ENCODE measurements around the gene TNFAIP2.

TNFAIP2 gene, protein sequence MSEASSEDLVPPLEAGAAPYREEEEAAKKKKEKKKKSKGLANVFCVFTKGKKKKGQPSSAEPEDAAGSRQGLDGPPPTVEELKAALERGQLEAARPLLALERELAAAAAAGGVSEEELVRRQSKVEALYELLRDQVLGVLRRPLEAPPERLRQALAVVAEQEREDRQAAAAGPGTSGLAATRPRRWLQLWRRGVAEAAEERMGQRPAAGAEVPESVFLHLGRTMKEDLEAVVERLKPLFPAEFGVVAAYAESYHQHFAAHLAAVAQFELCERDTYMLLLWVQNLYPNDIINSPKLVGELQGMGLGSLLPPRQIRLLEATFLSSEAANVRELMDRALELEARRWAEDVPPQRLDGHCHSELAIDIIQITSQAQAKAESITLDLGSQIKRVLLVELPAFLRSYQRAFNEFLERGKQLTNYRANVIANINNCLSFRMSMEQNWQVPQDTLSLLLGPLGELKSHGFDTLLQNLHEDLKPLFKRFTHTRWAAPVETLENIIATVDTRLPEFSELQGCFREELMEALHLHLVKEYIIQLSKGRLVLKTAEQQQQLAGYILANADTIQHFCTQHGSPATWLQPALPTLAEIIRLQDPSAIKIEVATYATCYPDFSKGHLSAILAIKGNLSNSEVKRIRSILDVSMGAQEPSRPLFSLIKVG

DNA sequence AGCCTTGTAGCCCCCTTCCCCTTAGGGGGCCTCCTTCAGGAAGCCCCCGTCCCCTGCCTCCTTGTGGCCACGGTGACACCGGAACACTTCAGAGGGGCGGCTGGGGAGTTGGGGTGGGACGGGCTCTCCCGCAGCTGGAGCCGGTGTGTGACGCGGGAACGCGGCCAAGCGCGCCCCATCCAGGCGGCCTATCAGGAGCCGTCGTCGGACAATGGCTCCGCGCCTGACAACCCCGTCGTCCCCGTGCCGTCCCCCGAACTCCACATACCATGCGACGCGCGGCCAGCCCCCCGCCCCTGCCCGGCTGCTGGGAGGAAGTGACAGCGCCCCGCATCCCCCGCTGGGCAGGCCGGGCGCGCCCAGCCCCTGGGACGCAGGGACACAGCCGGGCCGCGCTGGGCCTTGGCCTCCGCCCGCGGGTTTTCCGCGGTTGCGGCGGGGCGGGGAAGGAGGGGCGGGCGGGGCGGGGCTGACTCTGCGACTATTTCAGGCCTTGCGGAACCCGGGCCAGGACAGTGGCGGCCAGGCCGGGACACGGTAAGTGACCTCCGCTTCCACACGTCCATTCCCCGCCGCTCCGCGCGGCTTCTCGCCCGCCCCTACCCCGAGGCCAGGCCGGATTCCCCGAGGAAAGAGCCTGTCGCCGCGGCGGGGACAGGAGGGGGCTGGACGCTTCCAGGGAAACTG is at the start of gene TNFAIP2:
Gene TNFAIP2, plus strand, starts transcription at position 515 of the 687 bp plus-strand sequence. CDS start 2,997 bp downstream, outside the sequence.
- no peak for DNase-seq

DNA sequence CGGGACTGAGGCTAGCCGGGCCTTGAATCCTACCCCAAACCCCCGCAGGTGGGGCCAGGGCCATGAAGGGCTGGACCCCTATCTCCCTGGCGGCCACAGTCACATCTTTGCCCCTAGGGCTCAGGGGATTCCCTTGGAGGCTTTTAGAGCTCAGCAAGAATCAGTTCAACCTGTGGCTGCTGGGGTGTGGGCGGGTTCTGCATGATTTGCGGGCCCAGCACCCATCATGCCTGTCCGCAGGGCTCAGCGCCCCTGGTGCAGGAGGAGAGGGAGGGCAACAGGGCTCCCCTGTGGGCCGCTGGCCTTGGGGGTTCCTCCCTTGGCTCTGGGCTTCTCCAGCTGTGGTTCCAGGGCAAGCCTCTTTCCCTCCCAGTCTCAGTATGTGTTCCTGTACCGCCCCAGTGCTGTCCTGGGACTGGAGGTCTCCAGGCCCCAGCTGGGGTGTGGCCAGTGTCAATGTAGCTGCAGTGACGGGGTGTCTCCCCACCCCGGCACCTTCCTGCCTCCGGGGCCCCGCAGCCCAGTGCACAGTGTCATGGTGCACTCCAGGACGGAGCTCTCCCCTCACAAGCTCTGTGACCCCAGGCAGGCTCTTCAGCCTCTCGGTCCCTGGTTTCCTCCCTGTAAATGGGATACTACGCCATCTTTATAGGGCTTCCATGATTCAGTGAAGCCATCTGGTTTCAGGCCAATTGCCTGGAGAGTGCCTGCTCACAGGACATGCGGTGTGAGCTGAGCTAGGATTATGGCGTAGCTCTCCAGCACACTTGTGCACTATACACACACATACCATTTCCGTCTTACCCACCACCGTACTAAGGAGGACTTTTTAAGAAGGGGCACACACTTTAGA is 49.2 kb upstream of the TNFAIP2 start:
- no peak for DNase-seq

DNA sequence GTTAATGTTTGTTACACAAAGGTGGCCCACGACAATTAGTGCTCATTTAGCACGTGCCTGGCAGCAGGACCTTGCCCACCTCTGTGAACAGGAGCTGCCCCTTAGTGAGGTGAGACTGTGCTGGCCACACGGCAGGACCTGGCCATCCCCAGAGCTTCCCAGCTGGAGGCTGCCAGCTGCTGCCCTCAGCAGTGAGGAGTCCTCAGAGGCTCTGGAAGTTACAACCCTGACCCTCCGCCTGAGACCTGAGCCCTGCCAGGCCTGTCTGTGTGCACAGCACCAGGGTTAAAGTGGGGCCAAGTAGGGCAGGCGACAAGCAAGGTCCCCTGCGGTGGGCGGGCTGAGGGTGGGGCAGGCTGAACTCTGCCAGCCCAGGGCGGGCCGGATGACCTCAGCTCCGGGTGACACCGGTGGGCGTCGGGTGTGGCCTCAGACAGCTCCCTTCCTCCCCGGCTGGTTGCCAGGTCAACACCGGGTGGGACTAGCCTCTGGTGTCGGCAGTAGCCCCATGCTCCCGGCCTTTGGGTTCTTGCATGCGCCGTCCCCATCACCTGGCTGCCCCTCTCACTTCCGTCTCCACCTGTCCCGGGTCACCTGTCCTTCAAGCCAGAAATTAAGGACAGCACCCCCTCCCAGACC is 48.4 kb upstream of the TNFAIP2 start:
- DNase-seq = no peak

DNA sequence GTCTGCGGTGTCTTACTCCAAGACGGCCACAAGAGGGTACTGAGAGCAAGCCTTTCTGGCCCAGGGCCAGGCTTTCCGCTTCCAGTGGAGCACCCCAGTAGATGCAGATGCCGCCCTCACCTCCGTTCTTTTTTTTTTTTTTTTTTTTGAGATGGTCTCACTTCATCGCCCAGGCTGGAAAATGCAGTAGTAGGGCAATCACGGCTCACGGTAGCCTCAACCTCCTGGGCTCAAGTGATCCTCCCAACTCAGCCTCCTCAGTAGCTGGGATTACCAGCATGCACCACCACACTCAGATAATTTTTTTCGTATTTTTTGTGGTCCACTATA is 44.9 kb upstream of the TNFAIP2 start:
- peak; percentile 53 to 68 for DNase-seq

DNA sequence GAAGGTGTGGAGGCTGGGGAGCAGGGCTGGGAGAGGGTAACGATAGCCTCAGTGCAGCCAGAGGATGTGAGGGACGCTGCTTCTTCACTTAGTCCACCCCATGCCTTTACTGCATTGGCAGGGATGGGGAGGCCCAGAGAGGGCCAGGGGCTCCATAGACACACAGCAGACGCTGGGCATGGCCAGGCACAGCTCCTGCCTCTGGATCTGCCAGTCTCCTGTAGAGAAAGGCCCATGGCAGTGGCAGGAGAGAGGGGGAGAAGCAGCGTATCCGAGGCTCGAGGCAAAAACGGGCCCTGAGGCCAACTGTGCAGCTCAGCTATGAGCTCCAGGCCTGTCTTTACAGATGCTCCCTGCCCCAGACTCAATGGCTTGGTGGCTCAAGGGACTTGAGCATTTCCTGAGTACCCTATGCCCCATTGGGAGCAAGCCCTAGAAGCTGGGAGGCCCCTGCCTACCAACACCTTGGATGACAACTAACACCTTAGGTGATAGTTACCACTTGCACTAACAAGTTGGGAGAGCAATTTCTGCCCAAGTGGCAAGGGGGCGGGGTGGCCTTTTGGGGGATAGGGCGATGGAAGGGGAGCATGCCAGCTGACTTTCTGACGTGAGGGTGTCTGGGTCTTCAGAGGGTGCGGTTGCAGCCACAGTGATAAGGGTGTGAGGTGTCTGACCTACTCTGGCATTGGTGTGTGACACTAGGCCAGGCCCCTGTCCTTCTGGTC is 44.2 kb upstream of the TNFAIP2 start:
- no peak for DNase-seq

DNA sequence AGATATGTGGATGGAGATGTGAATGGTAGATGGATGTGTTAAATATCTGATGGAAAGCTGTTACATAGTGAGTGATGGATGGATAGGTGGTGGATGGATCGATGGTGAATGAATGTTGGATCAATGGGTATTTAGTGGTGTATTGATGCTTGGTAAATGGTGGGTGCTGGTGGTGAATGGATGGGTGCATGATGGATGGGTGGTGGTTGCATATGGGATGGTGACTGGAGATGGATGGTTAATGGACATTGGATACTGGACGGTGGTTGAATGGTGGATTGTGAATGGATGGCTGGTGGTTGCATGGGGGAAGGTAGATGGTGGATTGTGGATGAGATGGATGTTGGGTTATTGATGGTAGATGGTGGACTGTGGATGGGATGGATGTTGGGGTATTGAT is 41.3 kb upstream of the TNFAIP2 start:
- no peak for DNase-seq

DNA sequence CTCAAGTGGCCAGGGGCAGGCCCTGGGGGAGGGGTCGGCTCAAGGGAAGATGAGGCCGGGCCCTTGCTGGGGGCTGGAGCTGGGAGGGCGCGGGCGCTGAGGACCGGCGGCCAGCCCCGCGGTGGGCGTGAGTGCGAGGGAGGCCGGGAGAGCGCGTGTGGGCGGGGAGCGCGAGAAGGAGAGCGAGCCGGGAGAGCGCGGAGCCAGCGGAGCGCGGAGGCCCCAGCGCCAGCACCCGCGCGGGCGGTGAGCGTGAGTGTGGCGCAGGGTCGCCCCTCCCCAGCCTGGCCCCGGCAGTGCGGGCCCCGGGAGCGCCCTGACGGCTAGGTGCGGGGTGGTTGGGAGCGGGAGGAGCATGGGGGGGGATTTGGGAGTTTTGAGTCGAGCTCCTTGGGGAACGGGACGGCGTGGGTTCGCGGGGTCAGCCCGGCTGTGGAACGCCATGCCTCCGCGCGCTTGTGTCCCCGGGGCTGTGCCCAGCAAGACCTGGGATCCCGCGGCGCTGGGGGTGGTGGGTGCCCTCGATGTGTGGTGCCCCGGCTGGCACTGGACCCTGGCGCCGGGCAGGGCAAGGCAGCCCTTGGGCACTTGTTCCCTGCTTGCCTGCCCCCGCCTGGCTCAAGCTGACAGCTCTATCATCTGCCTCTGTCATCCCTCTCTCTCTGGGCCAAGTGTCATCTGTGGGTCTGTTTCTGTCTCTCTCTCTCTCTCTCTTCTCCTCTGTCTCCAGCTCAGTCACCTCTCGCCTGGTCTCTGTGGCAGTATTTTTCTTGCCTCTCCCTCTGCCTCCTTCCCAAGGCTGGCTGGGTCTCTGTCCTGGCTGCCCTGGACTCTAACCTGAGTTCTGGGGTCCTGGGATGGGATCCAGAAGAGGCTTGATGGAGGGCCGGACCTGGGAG is 39.0 kb upstream of the TNFAIP2 start, which contains the start of gene LBHD2:
Gene LBHD2, plus strand, starts transcription at position 190 of the 899 bp plus-strand sequence. CDS start 1,803 bp downstream, outside the sequence.
- no peak for DNase-seq

DNA sequence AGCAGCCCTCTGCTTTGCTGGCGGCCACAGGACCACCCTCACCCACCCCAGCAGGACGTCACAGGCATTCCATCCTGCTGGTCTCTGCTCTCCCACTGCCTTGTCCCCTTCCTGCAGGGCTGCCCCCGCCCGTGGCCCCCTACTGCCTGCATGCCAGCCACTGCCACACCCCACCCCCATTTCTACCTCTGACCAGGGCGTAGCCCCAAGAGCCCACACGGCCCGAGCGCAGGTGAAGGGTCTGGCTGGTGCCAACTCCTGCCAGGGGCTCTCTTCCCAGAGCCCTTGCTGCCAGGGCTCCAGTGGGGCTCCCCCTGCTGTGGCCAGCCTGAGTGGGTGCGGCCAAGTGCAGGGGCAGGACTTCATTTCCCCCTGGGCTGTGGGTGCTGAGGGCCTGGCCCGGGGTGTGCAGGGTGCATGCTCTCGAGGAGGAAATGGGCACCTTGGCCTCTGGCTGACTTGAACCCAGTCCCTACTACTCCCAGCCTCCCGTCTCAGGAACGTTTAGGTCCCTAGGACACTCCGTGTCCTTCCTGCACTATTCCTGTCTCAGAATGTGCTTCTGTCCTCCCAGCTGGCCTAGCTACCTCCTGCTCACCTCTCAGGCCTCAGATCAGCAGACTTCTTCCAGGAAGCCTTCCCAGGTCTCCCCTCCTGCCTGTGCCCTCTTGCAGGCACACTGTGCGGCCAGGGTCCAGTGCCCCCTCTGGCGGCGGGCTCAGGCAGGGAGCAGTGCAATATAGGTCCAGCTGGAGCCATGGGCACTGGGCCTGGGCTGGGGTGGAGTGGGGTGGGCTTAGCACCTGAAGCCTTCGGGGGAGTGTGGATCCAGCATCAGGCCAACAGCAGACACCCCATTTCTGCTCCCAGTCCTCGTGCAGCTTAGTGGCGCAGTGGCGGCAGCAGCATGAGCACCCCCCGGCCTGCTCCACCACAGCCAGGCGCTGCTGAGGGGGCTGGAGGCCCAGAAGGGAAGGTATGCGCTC is 37.9 kb upstream of the TNFAIP2 start:
- DNase-seq = no peak

DNA sequence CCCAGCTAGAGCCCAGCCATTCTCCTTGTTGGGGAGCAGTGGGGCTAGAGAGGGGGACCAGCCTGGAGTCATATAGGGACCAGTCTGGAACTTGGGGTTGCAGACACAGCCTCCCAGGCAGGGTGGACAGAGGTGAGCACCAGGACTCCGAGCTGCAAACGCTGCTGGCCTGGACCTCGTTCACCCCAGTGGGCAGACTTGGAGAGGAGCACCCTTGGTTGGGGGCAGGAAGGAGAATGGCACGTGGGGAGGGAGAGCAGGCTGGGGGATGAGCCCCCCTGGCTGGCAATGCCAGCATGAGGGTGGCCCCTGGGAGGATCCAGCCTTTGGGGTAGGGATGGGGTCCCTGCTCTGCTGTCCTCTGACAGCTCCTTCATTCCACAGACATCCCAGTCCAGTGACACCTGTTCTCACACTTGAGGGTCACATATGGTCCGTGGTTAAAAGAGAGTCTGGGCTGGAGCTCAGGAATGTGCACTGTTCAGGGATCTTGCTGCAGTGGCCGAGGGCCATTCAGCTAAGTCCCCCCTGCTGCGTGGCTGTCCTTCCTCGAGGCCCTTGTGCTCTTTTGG is 36.4 kb upstream of the TNFAIP2 start:
- DNase-seq = no peak

DNA sequence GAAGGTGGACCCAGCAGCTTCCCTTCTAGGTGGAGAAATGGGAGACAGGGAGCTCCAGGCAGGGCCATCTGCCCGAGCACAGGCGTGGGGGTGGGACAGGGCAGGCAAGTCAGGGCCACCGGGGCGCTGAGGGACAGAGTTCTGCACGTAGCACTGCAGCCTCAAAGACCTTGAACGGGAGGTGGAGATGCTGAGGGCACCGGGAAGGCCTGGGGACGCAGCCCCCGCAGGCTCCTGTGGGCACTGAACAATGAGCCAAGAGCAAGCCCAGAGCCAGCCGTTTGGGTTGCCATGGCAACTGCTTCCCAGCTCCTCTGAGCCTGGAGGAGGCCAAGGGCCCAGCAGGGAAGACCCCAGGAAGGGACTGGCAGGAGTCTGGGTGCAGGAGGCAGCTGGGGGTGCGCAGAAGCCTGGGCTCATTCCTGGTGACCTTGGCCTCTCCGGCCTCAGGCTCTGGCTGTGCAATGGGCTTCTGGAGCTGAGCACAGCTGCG is 35.9 kb upstream of the TNFAIP2 start:
- no peak for DNase-seq

DNA sequence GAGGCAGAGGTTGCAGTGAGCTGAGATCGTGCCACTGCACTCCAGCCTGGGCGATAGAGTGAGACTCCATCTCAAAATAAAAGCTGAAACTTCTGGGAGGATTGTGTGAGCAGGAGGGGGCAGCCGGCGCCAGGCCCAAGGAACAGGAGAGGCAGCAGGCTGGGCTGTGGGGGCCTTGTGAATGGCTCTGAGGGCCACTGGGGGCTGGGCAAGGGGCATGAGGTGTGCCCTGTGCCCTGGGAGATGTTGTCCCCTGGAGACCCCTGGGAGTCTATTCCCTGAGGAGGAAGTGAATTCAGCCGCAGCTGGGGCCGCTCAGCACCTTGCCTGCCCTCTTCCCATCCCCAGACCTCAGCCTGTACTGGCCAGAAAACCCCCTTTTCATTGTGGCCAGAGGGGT is 34.3 kb upstream of the TNFAIP2 start:
- no peak for DNase-seq

DNA sequence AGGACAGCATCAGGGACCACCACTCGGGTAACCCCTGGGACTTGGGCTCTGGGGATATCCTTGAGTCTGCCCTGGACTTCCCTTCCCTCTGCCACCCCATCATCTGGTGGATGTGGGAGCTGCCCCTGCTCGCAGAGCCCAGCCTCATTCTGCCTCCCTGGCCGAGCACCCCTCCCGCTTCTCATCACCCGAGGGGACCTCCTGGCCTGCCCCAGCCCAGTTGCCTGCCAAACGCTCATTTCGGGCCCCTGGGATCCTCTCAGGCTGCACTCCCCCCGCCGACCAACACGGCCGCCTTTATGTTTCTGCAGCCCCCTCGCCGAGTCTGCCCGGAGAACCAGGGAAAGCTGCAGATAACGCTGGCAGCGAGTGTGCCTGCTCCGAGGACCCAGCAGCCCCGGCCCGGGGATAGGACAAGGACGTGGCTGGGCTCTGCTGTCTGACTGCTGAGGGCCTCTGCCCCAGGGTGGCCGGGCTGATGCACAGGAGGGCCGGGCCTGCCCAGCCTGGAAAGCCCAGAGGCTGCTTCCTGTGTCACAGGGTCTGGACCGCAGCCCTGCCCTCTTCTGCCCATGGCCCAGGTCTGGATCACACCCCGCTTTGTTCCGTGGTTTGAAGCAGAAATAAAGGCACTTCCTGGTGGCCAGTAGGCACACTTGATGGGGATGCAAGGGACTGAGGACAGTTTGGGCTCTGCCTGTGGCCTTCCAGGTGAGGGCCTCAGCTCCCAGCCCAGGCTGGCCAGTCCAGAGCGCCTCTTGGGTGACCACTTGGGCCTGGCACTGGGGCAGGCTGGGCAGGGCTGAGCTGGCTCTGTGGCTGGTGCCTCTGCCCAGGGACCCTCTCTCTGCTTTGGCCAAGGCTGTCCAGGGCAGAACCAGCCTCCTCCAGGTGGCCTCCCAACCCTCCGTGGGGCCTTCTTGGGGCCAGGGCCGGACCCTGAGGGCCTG is 33.6 kb upstream of the TNFAIP2 start:
- no peak for DNase-seq

DNA sequence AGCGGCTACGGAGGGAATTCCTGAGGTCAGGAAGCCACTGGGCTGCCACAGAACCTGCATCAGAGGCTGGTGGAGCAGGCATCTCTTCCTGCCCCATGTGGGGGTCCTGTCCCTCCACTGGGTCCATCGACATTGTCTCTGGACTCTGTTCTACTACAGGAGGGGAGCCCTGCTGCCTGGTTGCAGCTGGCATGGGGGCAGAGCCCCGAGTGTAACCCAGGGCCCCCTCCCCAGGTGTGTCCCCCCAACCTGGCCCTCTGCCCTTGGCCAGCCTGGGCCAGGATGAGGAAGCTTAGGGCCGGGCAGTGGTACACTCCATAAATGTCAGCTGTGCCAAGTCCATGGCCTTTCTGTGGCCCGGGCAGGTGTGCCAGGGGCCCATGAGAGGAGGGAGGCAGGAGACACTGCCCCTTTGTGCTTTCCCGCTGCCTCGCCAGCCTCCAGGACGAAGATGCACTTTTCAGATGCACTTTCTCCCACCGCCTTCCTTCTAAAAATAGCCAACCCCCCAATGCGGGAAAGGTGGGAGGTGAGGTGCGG is 32.7 kb upstream of the TNFAIP2 start:
- DNase-seq = no peak

DNA sequence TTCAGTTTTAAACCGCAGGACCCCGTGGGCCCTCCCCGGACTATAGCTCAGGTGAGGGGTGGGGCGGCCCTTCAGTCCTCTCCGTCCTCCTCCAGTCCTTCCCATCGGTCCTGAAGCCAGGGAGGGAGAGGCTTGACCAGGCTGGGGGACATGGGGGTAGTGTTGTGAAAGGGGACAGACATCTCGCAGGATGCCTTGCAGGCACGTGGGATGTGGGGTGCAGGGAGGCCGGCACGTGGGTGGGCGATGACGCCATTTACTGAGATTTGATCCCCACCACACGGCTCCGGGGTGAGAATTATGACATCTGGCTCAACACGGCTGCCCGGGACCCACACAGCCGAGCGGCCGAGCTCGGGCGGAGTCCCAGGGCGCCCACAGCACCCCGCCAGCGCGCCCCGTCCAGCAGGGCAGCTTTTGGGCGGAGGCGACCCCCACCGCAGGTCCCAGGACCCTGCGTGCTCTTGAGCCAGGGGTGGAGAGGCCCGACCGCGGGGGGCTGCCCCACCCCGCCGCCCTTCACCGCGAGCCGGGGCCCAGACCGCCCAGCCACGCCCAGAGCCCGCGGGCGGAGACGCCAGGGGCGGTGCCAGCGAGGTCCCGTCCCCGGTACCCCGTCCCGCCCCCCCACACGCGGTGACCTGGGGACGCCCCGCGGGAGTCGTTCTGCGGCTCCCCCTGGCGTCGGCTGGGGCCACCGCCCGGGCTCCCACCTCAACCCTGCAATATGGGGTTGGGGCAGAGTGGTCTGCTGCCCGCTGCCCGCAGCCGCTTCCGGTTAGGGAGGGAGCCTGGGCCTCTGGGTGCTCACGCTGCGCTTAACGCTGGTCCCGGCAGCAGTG is 32.0 kb upstream of the TNFAIP2 start:
- DNase-seq = peak in 1 of 2 experiments; percentile 48

DNA sequence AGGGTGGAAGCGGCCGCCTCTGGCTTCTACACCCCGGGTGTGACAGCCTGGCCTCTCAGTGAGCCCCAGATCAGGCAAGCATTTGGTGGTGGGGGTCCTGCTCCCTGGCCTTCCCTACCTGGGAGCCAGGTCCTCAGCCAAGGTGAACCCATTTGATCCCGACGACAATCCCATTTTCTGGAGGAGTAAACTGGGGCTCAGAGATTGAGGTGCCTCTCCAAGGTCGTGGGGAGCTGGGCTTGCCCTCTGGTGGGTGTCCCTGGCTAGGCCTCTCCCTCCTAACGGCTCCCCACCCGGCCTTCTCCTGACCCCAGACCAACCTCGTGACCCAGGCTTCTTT is 31.4 kb upstream of the TNFAIP2 start:
- no peak for DNase-seq

DNA sequence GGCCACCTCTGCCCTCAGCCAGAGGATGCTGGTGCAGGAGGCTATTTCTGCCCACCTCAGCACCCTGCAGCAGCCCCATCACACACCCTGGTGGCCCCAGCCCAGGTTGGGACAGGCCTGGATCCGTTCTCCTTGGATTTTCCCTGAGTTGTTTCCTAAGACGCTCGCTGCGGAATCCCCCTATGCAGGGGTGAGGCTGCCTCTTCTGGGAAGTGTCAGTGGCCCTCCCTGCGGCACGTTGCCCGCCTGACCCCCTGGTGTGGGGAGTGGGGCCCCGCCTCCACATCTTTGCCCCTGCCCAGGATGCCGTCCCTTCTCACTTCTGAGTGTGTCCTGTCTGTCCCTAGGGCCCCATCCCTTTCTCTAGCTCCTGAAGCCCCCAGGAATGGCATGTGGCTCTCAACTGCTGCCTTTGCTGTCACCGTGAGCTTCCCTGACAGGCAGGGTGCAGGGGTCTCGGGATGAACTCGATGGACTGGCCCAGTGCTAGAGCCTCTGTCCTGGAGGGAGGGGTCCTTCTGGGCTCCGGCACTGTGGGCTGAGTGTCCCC is 29.3 kb upstream of the TNFAIP2 start:
- no peak for DNase-seq

Data from NCI-H1930 (cell line).